Measurements from ENCODE around the gene GM2A.

Gene GM2A

GRCh38 chr5:151252762-151253604 is at the start of gene GM2A:
Gene GM2A, plus strand, starts transcription at chr5:151253185. Its CDS starts 32 bp downstream, at chr5:151253217.
- DNase-seq: peak; percentile 98

- no peak for DNase-seq
These were observed 48.9 kb upstream of the GM2A start for GRCh38 chr5:151204051-151204450.

DNA sequence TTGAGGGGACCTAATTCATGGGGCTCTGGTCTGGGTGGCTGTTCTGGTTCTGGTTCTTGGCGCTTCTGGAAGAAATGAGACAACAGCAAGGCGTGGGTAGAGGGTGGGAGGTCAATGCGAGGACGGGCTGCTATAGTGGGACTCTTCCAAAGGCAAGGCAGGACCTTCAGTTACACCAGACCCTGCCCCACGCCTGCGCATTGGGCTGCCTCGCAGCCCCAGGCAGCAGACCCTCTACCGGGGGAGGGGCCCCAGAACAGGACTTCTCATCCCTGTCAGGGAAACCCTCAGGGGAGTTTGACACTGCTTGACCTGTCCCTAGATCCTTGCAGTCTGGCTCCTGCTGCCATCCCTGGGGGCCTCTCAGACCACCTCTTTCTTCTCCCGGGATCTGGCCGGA is 47.6 kb upstream of the GM2A start:
- DNase-seq: no peak

- no peak for DNase-seq
These were observed 44.5 kb upstream of the GM2A start for GRCh38 chr5:151208481-151208914.

DNA sequence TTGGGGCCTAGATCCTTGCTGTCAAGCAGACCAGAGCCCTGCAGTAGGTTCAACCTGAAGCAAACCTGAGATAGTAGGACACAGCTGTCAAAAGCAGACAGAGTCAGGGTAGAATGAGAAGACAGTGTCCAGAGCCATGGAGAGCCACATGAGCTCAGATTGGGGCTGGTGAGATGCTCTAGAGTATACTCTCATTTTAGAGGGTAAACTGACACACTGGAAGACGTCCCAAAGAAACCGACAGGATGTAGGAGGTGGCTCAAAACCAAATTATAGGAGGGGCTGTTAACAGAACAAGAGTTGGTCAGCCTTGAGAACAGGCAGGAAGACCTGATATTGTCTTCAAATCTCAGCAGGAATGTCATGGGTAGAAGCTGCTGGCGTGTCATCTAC is 40.6 kb upstream of the GM2A start:
- no peak for DNase-seq

- peak; percentile 73 for DNase-seq
These were observed 39.0 kb upstream of the GM2A start for GRCh38 chr5:151213803-151214613.

DNA sequence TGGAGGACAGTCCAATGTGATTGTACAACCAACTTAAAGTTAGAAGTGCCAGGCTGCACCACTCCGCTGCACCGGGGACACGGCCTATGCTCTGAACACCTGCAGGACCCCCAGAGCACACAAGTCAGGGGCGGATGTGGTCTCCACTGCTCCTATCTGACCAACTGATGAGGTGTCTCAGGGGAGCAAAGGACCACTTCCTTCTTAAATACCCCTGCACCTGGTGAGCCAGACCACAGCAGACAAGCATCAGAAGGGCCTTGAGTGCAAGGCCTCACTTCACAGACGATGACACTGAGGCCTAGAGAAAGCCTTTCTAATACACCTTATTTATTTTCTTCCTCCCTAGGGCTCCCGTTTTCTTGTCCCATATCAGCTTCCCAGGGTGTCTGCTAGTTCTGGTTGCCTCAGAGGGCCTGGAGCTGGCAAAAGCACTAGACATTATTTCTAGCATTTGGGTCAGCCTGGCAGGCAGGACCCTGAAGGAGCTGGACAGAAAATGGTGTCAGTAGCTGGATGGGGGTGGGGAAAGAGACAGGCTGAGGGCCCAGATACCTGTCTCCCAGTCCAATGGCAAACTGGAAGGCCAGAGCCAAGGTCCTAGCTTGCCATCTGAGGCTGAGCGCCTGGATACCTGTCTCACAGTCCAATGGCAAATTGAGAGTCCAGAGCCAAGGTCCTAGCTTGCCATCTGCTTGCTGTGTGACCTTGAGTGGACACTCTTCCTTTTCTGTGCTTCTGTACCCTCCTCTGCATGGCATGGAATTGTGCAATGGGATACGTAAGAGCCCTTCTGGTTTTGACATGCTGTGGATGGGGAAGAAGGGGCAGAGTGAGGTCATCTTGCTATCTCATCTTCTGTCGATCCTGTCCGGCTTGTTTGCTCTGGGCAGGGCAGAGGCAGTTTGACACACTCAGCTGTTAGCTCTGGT is 38.1 kb upstream of the GM2A start:
- DNase-seq: no peak

GRCh38 chr5:151215546-151215880 is 37.5 kb upstream of the GM2A start:
- DNase-seq: no peak

GRCh38 chr5:151216781-151217180 is 36.2 kb upstream of the GM2A start:
- DNase-seq: no peak

- no peak for DNase-seq
These were observed 34.8 kb upstream of the GM2A start for GRCh38 chr5:151218177-151218576.

DNA sequence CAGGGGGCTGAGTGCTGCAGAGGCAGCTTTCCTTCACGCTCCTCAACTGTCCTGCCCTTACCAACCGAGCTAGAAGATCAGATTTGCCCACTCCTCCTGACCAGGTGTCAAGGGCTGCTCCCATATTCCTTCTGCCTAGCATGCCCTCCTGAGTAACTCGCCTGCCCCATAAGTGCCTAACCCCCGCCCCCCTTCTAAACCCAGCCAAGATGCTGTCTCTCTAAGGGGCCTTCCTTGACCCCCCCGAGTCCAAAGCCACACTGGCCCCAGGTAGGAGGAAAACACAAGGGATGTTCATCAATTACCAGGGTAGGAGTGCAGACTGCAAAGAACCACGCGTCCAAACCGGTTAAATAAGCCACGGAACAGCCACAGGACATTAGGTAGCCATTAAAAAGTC is 33.8 kb upstream of the GM2A start:
- no peak for DNase-seq

DNA sequence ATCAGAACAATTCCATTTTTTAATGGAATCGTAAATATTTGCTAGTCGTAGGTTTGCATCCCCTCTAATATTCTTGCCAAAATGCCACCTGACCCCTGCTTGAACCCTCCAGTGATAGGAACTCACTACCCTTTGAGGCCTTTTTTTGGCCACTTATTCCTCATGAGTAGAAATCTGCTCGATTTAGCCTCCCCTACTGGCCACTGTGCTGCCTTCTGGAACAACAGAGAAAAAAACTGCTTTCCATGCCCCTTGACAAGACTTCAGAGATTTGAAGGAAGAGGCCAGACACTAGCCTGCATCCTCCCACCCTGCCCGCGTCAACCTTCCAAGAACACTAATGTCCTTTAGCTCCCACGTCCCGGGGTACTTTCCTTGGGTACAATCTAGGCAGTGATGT is 33.2 kb upstream of the GM2A start:
- no peak for DNase-seq

- DNase-seq: no peak
These were observed 31.4 kb upstream of the GM2A start for GRCh38 chr5:151221574-151221973.

GRCh38 chr5:151222054-151222789 is 30.8 kb upstream of the GM2A start:
- no peak for DNase-seq

- DNase-seq: no peak
These were observed 30.1 kb upstream of the GM2A start for GRCh38 chr5:151222790-151223446.

DNA sequence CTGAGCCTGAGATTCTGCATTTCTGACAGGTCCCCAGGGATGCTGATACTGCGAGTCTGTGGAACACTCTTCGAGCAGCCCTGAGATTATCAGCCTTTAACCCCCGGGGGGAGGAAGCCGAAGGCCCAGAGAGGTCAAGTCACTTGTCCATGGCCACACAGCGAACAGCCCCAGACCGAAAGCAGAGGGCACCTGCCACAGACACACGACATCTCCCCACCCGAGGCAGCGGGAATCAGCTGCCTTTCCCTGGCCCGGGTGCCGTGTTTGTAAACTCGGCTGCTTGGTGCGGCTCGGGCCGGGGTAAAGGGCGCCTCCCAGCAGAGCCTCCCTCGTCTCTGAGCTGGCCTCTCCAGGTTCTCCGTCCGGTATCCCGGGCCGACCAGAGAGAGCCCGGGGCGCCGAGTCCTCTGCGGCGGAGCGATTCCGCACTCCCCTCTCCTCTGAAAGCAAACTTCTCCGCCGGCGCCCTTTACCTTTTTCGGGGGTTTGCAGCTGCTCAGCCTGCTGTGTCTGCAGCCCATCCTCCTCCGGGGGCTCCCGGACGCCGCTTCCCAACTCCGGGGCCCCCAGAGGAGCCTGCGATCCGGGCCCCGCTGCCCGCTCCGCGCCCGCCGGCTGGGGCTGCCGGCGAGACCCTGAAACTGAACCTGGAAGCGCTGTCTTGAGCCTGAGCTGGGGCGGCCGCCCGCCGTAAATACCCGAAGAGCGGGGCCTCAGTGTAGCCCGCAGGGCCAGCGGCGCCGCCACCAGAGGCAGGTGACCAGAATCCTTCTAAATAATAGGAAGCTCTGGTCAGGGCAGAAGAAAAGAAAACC is 29.3 kb upstream of the GM2A start, which contains the start of gene CCDC69:
Gene CCDC69 (minus strand): TSS at position 646 of the 818 bp plus-strand sequence. CDS start 122 bp downstream, at position 524.
- no peak for DNase-seq

GRCh38 chr5:151224372-151224771 is 28.6 kb upstream of the GM2A start:
- no peak for DNase-seq

- DNase-seq: no peak
These were observed 27.9 kb upstream of the GM2A start for GRCh38 chr5:151225071-151225470.

DNA sequence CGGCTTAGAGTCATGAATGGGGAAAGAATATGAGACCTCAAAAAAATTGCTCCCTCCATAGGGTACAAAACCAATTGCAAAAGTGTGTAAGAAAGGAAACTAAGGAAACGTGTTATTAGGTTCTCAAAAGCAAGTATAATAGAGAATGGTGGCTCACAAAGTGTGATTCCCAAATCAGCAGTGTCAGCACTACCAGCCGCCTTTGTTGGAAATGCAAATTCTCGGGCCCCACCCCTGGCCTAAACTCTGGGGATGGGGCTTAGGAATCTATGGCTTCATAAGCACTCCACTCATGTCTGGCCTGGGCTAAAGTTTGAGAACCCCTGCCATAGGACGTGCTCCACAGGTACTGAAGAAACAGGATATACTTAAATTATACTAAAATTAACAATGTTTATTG is 27.5 kb upstream of the GM2A start:
- DNase-seq: no peak

- DNase-seq: no peak
These were observed 25.0 kb upstream of the GM2A start for GRCh38 chr5:151227918-151228447.

Data from SIG-M5 (cell line).